ENCODE measurements around the gene RPS15.
"Not testable (repeated sequence)": the region's sequence is repeated elsewhere in the genome, so short reads cannot be mapped to it uniquely, and the experiment has no call there.

RPS15 gene

DNA sequence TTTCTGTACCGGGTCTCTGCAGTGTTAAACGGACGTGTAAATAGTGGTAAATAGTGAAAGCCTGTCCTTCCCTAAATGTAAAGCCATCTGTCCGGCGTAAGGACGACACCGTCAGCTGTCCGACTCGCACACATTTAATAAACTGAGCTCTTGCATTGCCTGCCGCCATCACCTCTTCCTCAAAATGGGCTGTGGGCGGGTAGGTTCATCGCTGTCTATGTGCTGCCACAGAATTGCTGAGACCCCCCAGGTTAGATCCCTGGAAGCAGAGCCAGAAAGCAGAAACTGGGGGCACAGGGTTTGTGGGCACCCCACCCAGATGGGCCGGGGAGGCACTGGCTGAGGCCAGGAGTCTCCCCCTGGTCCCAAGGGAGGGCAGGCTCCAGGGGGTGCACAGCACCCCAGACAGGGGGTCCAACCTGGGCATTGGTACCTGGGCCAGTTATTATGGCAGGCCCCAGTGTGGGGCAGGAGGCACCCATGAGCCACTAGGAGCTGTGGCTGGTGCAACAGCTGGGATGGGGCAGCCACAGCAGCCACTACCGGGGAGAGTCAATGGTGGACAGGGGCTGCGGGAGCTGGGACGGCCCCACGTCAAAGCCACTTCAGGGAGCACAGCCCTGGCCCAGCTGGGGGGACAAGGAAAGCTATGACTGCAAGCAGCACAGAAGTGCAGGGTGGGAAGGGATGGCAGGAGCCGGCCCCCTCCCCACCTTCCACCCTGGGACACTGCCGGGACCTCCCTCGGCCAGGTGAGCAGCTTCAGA lies 35.1 kb downstream of the RPS15 start:
- ChIA-PET CTCF (no interaction called here), POLR2A (interaction anchor here (1.1 to 2.6 kb wide), 3 partner anchors 18 to 204 kb away, joined by 4 to 7 read pairs (median 4); partner anchors contain the start of genes CIRBP and REEP6)
- DNase-seq (ENCODE audit: extremely low spot score) = no peak
- TF ChIP-seq FOXM1 (IDR thresholded peaks at IDR 0.05; ENCODE audit: borderline replicate concordance) = no peak
- no peak for TF ChIP-seq HDGF (IDR thresholded peaks at IDR 0.05; ENCODE audit: borderline replicate concordance)

DNA sequence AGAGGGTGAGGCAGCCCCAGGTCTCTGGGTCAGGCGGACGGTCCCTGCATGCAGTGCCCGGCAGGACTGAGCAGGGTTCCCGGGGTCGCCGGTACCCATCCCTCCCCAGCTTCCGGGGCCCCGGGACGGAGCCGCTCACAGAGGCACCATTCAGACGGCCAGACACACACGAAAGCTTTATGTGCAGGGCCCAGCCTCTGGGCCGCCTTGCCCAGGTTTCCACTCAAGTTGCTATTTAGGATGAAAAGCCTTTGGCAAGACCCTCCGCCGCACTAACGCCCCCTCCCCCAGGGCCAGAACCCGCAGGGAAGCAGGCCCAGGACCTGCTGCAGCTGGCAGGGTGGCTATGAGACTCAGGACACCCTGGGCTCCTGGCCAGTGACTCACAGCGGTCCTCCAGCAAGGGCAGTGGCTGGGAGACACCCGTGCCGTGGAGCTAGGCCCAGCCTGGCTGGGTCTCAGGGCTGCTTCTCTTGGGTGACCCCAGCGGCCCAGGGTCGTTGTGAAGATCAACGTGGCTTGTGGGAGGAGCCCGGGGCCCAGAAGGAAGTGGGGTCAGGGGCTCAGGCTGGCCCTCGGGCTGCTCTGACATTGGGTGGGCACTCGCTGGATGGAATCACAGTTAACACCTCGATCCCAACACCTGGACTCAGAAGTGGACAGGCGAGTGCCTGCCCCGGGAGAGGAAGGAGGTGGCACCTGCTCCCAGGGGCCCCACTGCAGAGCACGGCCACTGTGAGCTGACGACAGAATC lies 36.0 kb downstream of the RPS15 start:
- ChIA-PET CTCF (no interaction called here), POLR2A (interaction anchor here (1.1 to 2.6 kb wide), 3 partner anchors 17 to 205 kb away, joined by 4 to 7 read pairs (median 4); partner anchors contain the start of genes CIRBP and REEP6)
- TF ChIP-seq ELF4 (IDR thresholded peaks at IDR 0.05) (no peak), FOXK2 (IDR thresholded peaks at IDR 0.05) (no peak), CTBP1 (IDR thresholded peaks at IDR 0.05; ENCODE audit: borderline replicate concordance) (no peak), HDGF (IDR thresholded peaks at IDR 0.05; ENCODE audit: borderline replicate concordance) (no peak), FOXA1 (IDR thresholded peaks at IDR 0.05) (no peak), SP1 (IDR thresholded peaks at IDR 0.05) (no peak), LEF1 (IDR thresholded peaks at IDR 0.05; ENCODE audit: borderline replicate concordance) (no peak), FOXM1 (IDR thresholded peaks at IDR 0.05; ENCODE audit: borderline replicate concordance) (no peak), L3MBTL2 (conservative IDR thresholded peaks at IDR 0.05) (no peak), NFRKB (IDR thresholded peaks at IDR 0.05) (no peak), ZNF384 (IDR thresholded peaks at IDR 0.05) (no peak), TARDBP (IDR thresholded peaks at IDR 0.05) (no peak), BHLHE40 (IDR thresholded peaks at IDR 0.05; ENCODE audit: borderline replicate concordance) (no peak), SUZ12 (IDR thresholded peaks at IDR 0.05) (no peak), ARNT (IDR thresholded peaks at IDR 0.05) (no peak)
- TF ChIP-seq, protein P1, sequence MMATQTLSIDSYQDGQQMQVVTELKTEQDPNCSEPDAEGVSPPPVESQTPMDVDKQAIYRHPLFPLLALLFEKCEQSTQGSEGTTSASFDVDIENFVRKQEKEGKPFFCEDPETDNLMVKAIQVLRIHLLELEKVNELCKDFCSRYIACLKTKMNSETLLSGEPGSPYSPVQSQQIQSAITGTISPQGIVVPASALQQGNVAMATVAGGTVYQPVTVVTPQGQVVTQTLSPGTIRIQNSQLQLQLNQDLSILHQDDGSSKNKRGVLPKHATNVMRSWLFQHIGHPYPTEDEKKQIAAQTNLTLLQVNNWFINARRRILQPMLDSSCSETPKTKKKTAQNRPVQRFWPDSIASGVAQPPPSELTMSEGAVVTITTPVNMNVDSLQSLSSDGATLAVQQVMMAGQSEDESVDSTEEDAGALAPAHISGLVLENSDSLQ (IDR thresholded peaks at IDR 0.05) = no peak
- DNase-seq (ENCODE audit: extremely low spot score) = no peak

DNA sequence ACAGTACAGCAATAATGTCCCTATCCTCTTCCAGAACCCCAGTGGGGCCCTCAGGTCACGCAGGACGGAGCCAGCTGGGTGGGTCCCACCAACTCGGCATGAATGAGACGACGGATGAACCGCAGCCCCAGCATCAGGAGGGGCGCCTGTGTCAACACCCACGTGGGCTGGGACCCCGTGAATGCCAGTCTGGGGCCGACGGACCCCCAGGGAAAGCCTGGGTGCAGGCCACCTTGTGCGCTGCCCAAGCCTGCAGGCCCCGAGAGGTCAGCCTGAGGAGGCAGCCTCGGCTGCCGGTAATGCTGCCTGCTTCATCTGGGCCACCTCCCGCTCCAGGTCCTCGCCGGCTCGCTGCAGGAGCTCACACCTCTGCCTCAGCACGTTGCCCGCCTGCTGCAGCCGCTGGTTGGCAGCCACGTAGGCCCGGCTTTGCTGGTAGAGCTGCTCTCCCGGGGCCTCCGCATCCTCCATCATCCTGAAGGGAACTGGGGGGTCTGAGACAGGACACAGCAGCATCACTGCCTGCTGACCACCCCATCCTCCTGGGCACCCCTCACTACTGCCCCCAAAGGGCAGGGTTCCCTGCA lies 36.7 kb downstream of the RPS15 start:
- POLR2A ChIA-PET = interaction anchor here (1.1 kb wide), 1 partner anchor 14 kb away, joined by 3 read pairs; no protein-coding TSS in a partner anchor

DNA sequence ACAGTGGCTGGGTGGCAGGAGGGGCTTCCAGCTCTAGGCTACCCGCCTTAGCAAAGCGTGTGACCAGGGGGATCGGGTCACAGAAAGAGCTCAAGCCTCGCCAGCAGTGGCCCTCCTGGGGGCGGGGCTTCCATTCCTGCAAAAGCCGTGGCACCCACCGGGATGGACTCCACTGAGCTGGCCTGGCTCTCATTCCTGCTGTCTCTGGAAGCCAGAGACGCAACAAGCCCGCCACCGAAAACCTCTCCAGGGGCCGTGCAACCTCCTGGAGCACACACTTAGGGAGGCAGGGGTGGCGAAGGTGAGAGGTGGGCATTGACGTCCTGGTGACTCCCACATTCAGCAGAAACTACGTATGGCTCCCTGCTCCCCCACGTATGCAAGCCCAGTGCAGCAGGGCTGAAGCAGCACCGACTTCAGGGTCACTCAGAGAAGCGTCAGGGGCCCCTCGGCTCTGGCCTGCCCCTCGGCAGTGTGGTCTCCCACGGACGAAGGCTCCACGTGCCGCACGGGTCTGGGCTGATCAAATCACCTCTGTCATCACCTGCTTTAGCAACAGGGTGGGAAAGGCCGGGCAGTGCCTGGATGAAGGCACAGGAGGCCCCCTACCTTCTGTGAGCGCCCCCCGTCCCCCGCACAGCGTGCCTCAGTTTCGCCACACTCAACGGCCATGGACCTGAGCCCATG lies 37.7 kb downstream of the RPS15 start:
- DNase-seq (ENCODE audit: extremely low spot score) = no peak
- ChIA-PET CTCF (interaction anchor here (0.6 kb wide), 1 partner anchor 770 kb away, joined by 3 read pairs; no protein-coding TSS in a partner anchor), POLR2A (interaction anchor here (1.1 kb wide), 1 partner anchor 13 kb away, joined by 3 read pairs; no protein-coding TSS in a partner anchor)
- TF ChIP-seq BHLHE40 (IDR thresholded peaks at IDR 0.05; ENCODE audit: borderline replicate concordance) = no peak
- no peak for TF ChIP-seq SUZ12 (IDR thresholded peaks at IDR 0.05)
- TF ChIP-seq ELF4 (IDR thresholded peaks at IDR 0.05) = no peak
- no peak for TF ChIP-seq HDGF (IDR thresholded peaks at IDR 0.05; ENCODE audit: borderline replicate concordance)
- TF ChIP-seq ZNF384 (IDR thresholded peaks at IDR 0.05) = no peak
- no peak for TF ChIP-seq L3MBTL2 (conservative IDR thresholded peaks at IDR 0.05)

More for the DNA sequence above, 36.7 kb downstream of the RPS15 start:
- TF ChIP-seq ELF4 (IDR thresholded peaks at IDR 0.05) (no peak), LEF1 (IDR thresholded peaks at IDR 0.05; ENCODE audit: borderline replicate concordance) (no peak), CTBP1 (IDR thresholded peaks at IDR 0.05; ENCODE audit: borderline replicate concordance) (no peak), FOXM1 (IDR thresholded peaks at IDR 0.05; ENCODE audit: borderline replicate concordance) (no peak), NFRKB (IDR thresholded peaks at IDR 0.05) (no peak), BHLHE40 (IDR thresholded peaks at IDR 0.05; ENCODE audit: borderline replicate concordance) (no peak), L3MBTL2 (conservative IDR thresholded peaks at IDR 0.05) (no peak), ARNT (IDR thresholded peaks at IDR 0.05) (no peak), TARDBP (IDR thresholded peaks at IDR 0.05) (no peak)
- TF ChIP-seq, protein P1 (IDR thresholded peaks at IDR 0.05) = no peak
- DNase-seq (ENCODE audit: extremely low spot score) = no peak
- CTCF ChIA-PET = no interaction called here

DNA sequence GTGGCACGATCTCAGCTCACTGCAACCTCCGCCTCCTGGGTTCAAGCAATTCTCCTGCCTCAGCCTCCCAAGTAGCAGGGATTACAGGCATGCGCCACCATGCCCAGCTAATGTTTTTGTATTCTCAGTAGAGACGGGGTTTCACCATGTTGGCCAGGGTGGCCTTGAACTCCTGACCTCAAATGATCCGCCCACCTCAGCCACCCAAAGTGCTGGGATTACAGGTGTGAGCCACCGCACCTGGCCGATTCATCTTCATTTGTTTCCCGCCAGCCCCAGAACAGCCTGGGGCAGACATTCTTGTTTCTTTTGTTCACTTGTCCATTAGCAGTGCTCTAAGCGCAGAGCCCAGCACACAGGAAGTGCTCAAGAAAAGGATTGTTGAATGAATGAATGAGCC lies 38.9 kb downstream of the RPS15 start:
- POLR2A ChIA-PET; DNase-seq (ENCODE audit: extremely low spot score); CTCF ChIA-PET: not testable (repeated sequence)

DNA sequence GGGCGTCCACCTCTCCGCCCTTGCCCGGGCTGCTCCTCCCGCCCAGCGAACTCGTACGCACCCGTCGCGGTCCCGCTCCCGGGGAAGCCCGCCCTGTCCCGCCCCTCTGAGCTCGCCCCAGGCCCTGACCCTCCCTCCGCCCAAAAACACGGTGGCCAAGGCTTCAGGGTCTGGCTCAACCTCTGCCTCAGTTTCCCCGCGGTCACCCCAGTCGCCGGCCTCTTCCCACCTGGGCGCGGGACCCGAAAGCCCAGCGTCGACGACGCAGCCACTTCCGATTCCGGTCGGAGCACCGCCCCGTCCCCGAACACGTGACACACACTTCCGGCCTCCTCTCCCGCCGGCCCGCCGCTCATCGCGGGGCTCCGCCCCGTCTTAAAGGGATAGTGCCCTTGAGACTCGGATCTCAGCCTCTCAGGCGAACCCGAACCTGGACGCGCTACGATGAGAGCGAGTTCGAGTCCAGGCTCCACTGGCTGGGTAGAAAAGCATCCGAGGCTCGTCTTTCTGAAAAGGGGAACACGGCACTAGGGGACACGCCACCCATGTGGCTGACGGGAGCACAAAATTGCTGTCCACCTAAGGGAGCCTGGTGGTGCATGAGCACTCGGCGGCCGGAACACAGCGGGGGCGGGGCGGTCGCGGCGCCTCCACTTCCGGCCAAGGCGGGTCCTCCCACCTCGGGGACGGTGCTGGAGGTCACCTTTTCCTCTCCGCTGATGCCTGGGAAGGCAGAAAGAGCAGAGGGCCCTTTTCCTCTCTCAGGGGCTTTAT lies 40.9 kb downstream of the RPS15 start, which contains the start of gene C19orf25:
TSS of gene C19orf25 (minus strand) at position 282 of the 774 bp plus-strand sequence. CDS start 312 bp downstream, outside the sequence.
- DNase-seq (ENCODE audit: extremely low spot score) = peak; percentile 95
- TF ChIP-seq HDGF (IDR thresholded peaks at IDR 0.05; ENCODE audit: borderline replicate concordance) (0 out of 2 replicates have a peak, but pooled peaks have one; percentile 22), L3MBTL2 (conservative IDR thresholded peaks at IDR 0.05) (peak; percentile 99), TARDBP (IDR thresholded peaks at IDR 0.05) (no peak), ELF4 (IDR thresholded peaks at IDR 0.05) (peak; percentile 57)
- TF ChIP-seq, protein P1 (IDR thresholded peaks at IDR 0.05) = peak; percentile 97
- ChIA-PET CTCF (no interaction called here), POLR2A (interaction anchor here (1.2 kb wide), 1 partner anchor 8 kb away, joined by 4 read pairs; no protein-coding TSS in a partner anchor)

Data from HEK293T (cell line).